ENCODE measurements around the gene PRCP.
A peak's percentile ranks its signal among the peaks of the same experiment; 100 is the strongest.

DNA sequence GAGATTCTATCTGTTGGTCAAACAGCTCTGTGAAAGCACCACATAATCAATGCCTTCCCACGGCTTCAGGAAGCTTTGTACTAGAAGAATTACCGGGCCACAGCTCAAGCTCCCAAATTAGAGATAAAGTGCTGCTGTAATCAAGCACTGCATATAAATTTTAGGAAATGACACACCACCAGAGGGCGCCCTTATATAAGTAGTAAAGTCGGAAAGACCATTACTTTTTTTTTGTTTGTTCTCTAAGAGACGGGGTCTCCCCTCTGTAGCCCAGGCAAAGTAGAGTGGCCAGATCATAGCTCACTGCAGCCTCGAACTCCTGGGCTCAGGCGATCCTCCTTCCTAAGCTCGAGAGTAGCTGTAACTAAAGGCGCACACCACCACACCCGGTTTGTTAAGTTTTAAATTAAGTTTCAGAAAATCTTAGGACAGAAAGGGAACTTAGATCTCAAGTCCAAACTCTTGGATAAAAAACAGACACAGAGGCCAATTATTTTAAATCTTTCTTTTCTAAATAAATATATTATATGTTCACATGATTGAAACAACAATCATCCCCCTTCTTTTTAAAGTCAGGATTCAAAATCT lies 32.6 kb downstream of the PRCP start:
- TF ChIP-seq, protein P1, sequence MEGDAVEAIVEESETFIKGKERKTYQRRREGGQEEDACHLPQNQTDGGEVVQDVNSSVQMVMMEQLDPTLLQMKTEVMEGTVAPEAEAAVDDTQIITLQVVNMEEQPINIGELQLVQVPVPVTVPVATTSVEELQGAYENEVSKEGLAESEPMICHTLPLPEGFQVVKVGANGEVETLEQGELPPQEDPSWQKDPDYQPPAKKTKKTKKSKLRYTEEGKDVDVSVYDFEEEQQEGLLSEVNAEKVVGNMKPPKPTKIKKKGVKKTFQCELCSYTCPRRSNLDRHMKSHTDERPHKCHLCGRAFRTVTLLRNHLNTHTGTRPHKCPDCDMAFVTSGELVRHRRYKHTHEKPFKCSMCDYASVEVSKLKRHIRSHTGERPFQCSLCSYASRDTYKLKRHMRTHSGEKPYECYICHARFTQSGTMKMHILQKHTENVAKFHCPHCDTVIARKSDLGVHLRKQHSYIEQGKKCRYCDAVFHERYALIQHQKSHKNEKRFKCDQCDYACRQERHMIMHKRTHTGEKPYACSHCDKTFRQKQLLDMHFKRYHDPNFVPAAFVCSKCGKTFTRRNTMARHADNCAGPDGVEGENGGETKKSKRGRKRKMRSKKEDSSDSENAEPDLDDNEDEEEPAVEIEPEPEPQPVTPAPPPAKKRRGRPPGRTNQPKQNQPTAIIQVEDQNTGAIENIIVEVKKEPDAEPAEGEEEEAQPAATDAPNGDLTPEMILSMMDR (conservative IDR thresholded peaks at IDR 0.05; ENCODE audit: low read depth, low read length) = peak; percentile 86
- no peak for TF ChIP-seq EZH2 (IDR thresholded peaks at IDR 0.05; ENCODE audit: borderline replicate concordance, low read depth, low read length, poor library complexity, severe bottlenecking)
